T1000 (cell line): ENCODE results near the gene ZBTB3.
A peak's percentile ranks its signal among the peaks of the same experiment; 100 is the strongest.
"Not testable (repeated sequence)": the region's sequence is repeated elsewhere in the genome, so short reads cannot be mapped to it uniquely, and the experiment has no call there.

Experiments
- DNase-seq: peaks from one replicate; lab custom pipeline; 2025; ENCODE audit warnings: mixed read lengths; lab: John Stamatoyannopoulos, UW

The ZBTB3 gene

DNA sequence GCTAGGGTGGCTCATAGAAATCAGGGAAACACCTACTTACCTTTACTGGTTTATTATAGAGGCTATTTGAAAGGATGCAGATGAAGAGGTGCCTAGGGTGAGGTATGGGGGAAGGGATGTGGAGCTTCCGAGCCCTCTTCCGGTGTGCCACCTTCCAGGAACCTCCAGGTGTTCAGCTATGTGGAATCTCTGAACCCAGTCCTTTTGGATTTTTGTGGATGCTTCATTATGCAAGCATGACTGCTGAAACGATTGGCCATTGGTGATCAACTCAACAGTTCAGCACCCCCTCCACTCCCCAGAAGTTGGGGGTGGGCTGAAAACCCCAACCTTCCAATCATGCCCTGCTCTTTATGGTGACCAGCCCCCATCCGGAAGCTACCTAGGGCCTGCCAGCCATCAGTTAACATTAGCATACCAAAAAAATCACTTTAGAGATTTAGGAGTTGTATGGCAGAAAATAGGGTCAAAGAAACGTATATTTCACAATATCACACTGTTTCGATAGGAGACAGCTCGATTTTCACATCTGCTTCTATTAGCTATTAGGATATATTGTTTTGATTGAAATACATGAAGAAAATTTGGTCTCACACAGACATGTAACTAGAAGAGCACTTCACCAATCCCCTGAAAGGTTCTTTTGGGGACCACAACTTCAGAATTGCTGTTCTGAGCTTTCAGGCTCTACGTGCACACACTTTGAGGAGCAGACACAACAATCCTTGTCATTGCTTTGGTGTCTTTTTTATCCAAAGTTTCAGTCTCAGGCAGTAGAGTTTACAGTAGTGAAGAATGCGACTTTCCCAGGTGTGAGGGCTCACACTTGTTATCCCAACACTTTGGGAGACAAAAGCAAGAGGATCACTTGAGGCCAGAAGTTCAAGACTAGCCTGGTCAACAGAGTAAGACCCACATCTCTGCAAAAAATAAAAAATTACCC lies 4.2 kb upstream of the ZBTB3 start:
- no peak for DNase-seq

DNA sequence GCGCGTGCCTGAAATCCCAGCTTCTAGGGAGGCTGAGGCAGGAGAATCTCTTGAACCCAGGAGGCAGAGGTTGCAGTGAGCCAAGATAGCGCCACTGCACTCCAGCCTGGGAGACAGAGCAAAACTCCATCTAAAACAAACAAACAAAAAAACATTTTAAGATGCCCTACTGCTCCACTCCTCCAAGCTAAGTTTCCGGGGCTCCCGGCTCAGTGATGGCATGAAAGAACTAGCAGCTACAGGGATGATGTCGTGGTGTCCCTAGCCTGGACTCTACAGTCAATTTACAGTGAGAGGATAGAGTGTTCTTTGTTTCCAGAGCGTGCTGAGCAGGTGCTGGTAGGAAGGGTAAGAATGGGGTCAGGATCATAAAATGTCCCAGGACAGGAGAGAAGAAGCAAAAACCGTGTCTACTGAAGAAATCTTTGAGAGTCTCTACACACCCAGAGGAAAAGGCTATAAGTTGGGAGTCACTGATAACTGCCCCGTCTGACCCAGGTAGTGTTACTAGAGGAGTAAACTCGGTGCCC lies 1.2 kb upstream of the ZBTB3 start:
- no peak for DNase-seq

DNA sequence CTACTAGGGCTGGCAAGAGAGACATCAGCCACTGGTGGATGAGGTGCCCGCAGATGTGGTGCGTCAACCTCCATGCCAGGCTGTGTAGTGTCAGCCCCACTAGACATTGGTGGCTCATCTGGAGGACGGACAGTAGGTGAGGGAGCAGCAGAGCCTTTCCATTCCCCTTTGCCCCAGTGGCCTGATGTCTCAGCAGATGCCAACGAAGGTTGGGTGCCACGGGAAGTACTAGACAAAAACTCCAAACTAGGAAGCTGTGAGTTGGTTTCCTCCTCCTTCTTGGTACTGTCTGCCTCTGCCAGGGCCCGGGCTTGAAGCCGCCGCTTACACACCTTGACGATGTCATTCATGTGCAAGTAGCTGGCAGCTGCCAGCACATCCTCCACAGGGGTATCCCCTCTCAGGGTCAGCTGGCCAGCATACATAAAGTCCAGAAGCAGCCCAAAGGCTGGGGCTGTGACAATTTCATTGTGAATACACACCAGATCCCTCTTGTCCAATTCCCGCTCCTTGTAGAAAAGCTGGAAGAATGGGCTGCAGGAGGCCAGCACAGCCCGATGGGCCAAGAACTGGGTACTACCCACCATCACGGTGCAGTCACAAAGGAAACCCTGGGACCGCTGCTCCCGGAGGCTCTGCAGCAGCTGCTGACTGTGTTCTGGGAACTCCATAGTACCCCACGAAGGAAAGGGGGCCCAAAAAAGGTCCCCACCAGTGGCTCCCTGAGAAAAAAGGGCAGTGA lies 795 bp downstream of the ZBTB3 start:
- no peak for DNase-seq

DNA sequence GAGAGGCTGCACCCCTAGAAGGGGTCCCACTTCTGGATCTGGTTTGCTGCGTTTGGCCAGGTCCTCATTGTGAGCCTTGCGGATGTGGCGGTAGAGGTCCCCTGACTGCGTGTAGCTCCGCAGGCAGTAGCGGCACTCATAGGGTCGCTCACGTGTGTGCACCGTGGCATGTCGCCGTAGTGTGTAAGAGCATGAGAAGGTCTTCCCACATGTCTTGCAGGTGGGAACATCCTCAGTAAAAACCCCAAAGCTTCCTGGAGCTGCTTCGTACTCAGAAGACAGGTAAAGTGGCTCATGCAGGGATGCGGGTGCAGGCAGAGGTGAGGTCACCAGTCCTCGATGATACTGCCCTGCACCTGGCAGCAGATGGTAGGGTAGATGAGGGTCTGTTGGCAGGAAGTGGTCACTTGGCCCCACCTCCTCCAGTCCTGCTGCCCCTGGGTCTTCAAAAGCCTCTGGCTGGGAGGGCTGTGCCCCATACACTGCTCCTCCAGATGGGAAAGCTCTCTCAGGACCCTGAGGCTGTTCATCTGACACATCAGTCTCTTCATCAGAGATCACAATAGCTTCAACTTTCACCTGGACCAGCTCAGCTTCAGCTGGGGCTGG lies 1.7 kb downstream of the ZBTB3 start:
- no peak for DNase-seq

DNA sequence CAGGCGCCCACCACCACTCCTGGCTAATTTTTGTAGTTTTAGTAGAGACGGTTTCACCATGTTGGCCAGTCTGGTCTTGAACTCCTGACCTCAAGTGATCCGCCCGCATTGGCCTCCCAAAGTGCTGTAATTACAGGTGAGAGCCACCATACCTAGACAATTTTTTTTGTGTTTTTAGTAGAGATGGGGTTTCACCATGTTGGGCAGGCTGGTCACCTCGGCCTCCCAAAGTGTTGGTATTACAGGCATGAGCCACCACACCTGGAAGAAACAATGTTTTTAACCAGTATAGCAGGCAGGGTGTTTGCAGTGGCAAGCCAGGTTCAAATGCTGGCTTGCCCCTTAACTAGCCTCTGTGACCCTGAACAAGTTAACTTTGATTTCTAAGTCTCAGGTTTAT lies 4.0 kb downstream of the ZBTB3 start:
- DNase-seq: not testable (repeated sequence)

DNA sequence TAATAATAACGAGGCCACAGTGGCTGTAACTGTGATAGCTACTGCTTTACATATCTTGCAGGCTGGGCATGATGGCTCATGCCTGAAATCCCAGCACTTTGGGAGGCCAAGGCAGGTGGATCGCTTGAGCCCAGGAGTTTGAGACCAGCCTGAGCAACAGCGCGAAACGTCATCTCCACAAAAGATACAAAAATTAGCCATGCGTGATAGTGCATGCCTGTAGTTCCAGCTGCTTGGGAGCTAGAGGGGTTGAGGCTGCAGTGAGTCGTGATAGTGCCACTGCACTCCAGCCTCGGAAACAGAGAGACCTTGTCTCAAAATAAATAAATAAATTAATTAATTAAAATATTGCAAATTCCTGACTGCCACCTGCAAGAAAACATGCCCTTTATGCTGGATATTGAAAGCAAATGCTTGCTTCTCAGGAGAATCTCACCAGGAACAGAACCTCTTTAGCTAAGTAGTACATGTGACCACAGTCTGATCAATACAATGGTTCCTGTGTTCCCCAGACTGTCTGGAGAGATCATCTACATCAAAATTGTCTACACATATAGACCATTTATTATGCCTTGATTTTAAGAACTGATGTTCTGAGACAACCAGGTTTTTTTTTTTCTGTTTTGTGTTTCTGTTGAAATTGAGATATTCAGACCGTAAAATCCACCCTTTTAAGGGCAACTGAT lies 6.3 kb downstream of the ZBTB3 start:
- DNase-seq: no peak

DNA sequence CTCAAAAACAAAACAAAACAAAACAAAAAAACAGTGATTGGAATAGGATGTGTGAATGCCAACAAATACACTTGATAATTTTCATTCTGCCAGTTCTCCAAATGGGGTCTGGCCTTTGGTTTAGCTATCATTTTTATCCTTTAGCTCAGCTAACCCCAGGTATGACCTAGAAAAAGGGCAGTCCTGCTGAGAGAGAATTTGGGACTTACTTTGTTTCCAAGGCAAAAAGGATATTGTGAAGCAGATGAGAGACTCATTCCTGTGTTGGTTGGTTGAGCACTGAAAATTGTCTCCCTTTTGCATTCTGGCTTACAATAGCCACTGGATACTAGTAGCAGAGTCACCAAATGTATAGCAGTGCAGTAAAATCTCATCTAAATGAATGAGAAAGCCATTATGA lies 16.8 kb downstream of the ZBTB3 start:
- no peak for DNase-seq

DNA sequence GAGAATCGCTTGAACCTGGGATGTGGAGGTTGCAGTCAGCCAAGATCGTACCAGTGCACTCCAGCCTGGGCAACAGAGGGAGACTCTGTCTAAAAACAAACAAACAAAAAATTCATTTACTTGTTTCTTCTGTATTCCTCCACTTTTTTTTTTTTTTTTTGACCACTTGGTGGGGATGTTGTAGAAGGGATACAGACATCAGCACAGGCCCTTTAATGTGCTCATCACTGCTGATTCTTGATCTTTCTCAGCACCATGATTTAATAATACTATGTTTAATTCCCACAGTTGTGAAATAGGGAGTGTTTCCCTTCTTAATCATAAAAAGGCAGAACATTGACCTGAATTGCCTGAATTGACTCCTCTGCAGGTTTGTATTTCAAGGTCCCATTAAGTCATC lies 21.1 kb downstream of the ZBTB3 start:
- no peak for DNase-seq

DNA sequence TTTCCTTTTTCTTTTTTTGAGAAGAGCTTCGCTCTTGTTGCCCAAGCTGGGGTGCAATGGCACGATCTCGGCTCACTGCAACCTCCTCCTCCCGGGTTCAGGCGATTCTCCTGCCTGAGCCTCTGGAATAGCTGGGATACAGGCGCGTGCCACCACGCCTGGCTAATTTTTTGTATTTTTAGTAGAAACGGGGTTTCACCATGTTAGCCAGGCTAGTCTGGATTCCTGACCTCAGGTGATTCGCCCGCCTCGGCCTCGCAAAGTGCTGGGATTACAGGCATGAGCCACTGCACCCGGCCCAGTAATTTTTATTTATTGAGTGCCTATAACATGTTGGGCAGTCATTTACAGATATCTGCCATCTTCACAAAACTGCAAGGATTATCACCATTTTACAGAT lies 23.9 kb downstream of the ZBTB3 start:
- not testable (repeated sequence) for DNase-seq

DNA sequence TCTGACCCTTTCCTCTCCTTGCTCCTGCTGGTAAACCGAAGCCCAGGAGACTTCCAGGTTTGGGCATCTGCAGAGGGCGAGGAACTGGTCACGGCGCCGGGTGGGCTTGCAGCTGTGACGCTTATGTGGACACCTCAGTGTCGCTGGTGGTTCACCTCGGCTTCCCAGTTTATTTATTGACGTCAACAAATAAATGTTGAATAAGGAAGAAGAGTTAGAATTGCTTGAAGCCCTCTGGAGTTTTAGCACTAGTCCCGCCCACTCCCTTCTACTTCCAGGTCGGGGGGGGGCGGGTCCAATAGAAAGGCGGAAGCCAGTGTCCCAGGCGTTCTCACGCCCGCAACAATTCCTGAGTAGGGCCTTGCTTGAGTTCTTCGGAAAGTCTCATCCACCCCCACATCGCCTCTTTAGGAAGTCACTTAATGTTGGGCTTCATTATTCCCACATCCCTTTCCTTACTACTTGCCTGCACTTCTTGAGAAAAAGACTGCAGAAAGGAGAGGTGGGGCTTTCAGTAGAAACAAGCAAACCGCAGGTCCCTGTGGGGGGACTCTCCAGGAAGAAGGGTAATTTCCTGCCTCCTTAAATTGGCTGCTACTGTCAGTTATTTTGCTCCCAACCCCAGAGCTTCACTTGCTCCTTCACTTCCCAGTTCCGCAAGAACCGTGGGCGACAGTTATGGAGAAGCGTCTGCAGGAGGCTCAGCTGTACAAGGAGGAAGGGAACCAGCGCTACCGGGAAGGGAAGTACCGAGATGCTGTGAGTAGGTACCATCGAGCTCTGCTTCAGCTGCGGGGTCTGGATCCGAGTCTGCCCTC lies 25.6 kb downstream of the ZBTB3 start, which contains the start of gene TTC9C:
Gene TTC9C (plus strand): TSS at position 316 of the 818 bp plus-strand sequence. CDS start 363 bp downstream, at position 679.
- peak; percentile 52 for DNase-seq

DNA sequence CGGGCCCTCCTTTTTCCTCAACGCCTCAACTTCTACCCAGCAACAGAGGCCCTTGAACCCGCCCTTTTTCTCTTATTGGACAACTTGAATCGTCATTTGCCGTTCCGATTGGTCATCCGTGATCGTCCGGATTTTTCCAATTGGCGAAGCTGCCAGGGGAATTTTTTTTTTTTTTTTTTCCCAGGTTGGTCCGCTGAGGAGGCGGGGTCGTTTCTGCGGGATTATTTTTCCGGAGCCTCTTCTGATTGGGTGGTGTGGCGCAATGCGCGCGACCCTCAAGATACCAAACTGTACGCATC lies 26.1 kb downstream of the ZBTB3 start:
- peak; percentile 87 for DNase-seq

DNA sequence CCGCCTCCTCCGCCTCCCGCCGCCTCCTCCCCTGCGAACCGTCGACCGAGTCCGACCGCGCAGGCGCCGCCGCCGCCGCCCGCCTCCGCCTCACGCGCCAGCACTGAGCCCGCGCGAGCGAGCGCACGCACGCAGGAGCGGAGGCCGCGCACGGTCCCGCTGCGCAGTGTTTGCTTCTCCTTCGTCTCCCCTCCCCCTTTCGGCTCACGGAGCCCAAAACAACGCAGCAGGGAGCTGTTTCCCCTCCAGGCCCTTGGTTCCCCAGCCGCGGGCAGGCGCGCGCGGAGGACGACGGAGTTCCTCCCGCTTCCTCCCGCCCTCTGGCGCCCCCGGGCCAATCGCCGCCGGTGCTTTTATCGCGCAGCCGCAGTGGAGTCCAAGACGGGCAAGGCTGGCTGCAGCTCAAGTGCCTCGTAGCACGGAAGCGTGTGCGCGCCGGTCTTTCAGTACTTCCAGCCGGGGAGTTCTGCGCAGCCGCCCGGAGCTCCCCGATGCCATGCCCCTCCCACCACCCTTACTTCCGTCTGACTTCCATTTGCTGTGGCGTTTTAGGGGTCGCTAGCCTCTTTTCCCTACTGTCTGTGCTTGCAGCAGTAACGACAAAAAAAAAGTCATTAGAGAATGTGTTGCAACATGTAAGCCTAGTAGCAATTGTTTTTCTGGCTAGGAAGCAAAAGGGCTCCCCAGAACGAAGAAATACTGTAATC lies 26.6 kb downstream of the ZBTB3 start, which contains the start of gene HNRNPUL2:
Gene HNRNPUL2 (minus strand): TSS at position 293 of the 707 bp plus-strand sequence. CDS start 301 bp downstream, outside the sequence.
- peak; percentile 97 for DNase-seq

DNA sequence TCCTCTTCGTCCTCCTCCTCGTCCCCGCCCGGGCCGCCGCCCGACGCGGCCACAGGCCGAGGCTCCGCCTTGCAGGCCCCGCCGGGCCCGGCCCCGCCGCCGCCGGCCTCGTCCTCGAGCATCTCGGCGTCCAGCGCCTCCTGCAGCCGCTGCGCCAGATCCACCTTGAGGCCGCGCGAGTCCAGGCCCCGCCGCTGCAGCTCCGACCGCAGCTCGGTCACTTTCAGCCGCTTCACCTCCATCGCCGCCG lies 27.1 kb downstream of the ZBTB3 start:
- DNase-seq: no peak

DNA sequence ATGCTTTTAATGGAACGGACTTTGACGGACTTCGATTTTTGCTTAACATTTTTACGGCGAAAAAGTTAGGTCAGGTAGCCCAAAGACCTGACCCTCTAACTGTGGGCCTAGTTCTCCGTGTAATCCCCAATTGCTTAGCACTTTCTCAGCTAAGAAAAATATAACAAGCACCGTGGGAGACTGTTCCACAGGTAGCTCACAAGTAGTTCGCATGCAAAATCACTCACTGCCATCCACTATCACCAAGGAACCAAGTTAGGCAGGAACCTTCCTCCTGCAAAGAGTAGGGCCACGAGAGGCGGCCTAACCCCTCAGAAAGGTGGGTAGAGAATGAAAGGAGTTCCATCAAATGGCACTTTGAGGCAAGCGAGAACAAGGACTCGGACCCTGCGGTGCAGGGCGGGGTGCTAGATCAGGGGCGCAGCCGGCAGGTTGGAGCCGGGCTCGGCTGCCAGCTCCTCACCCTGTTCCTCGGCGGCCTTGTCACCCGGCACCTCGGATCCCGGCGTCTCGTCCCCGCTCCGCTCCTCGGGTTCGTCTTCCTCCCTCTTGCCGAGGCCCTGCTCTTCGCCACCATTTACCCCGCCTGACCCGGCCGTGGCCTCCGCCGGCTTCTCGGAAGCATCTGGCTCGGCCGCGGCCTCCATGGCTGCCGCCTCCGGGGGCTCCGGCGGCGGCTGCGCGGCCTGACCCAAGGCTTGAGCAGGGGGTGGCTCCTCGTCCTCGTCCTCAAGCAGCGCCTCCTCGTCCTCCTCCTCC lies 27.6 kb downstream of the ZBTB3 start:
- DNase-seq: no peak

DNA sequence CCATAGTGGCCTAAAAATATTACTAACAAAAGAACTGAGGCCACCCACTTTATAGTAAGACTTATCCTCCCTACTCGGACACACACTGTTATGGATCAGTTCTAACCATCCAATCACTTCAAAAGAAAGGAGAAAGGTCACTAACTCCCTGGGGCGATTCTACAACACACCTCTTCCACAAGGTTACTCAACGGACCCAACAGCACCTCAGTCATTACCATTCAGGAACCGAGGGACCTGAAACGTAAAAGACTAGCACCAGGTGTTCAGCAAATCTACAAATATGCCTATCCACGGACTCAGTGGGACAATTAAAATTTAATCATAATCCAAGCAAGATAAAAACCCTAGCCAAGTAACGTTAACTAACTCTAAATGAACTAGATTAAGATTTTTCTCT lies 28.3 kb downstream of the ZBTB3 start:
- DNase-seq: no peak

DNA sequence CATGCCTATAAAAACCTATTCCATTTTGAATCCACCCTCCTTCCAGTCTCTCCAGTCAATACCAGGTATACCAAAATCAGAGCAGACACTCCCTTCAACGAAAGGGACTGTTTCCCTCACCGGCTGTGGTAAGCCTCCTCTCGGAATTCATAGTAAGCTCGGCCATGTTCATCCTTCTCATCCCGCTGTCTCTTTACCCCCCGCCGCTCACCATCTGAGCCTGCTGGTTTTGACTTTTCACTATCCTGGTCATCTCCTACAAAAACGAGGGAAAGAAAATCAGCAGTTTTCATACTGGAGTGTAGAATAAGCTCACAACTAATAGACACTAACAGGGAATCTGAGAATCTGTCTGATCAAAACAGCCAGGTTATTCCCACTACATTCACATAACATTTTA lies 29.8 kb downstream of the ZBTB3 start:
- DNase-seq: no peak

DNA sequence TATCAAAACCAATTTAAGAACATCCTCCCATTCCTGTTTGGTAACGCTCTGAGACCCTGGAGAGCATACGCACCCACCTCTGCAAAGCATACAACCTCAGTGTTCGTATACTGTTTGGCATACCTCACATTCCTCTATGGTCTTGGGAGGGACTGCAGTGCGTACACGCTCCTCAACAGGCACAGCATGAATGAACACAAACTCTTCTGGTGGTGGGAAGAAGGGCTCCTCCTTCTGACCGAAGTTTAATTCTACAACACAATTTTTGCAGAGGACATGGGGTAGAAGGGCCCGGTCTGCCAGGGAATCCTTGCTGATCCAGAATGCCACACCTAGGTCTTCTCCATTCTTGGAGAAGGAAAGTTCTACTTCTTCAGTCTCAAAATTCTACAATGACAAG lies 32.0 kb downstream of the ZBTB3 start:
- DNase-seq: no peak

DNA sequence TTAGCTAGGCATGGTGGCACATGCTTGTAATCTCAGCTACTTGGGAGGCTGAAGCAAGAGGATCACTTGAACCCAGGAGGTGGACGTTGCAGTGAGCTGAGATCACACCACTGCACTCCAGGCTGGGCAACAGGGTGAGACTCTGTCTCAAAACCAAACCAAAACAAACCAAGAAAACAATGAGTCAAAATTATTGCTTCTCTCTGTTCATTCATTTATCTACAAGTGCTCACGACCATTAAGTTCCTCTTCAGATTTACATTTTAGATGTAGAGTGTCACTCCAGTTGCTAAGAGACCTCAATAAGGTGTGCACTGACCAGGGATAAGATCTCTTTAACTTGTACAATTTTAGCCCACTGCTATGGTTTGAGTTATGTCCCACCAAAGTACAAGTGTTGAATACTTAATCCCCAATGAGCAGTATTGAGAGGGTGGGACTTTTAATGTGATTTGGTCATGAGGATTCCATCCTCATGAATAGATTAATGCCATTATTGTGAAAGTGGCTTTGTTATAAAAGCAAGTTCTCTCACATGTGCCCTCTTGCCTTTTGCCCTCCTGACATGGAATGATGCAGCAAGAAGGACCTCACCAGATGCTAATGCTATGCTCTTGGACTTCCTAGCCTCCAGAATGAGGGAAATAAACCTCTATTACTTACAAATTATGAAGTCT lies 34.5 kb downstream of the ZBTB3 start:
- no peak for DNase-seq

DNA sequence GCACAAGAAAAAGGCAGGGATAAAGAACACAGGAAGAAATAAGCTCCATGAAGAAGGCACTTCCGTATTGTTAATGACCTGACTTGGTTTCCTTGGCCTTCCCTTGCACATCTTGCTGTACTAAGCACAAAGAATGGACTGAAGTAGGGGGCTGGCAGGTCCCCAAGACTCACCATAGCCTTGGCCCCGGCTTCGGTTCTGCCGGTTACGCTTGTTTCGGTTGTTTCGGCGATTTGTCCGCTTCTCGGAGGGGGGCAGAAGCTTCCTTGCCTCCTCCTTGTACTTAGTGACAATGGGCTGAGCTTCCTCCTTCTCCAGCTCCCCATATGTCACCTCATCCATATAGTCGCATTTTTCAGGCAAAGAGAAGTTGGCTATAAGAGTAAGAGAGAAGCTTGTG lies 37.1 kb downstream of the ZBTB3 start:
- no peak for DNase-seq
